C4-2B (cell line): ENCODE measurements around the gene SLC8A3.

Source experiments
- H3K27ac ChIP-seq: fragments of 450-650 bp; 2 replicates; pipeline ENCODE4 v1.5.1; 2017
- CTCF ChIP-seq: fragments of 450-650 bp; conservative IDR thresholded peaks from 2 replicates; pipeline ENCODE4 v1.5.1; 2017; ENCODE audit warnings: mild to moderate bottlenecking
- ZFX ChIP-seq: fragments of 450-650 bp; IDR thresholded peaks from 2 replicates; pipeline ENCODE4 v1.6.1; 2017

The SLC8A3 gene

GRCh38 chr14:70052990-70053389 is 135.8 kb downstream of the SLC8A3 start:
- TF ChIP-seq CTCF = no peak
- TF ChIP-seq ZFX = no peak
- H3K27ac ChIP-seq = no peak overlapping the region

- no peak for TF ChIP-seq CTCF
- no peak for TF ChIP-seq ZFX
- H3K27ac ChIP-seq = no peak overlapping the region
Observed at GRCh38 chr14:70050136-70050535, 138.6 kb downstream of the SLC8A3 start.

- no peak overlapping the region for H3K27ac ChIP-seq
- no peak for TF ChIP-seq ZFX
- no peak for TF ChIP-seq CTCF
Observed at GRCh38 chr14:70049605-70050004, 139.1 kb downstream of the SLC8A3 start.

- H3K27ac ChIP-seq = peak overlapping the region; percentile 33; the same call in 1 of the 2 replicates
- TF ChIP-seq CTCF (no peak), ZFX (no peak)
Observed at GRCh38 chr14:70048313-70048654, 140.5 kb downstream of the SLC8A3 start.

- H3K27ac ChIP-seq = peak overlapping the region; percentile 50; the same call in 1 of the 2 replicates
- TF ChIP-seq CTCF = no peak
- TF ChIP-seq ZFX = no peak
Observed at GRCh38 chr14:70047598-70048312, 141.0 kb downstream of the SLC8A3 start.

- TF ChIP-seq CTCF (peak; percentile 95), ZFX (no peak)
- H3K27ac ChIP-seq = peak overlapping the region; percentile 20; the same call in 1 of the 2 replicates
Observed at GRCh38 chr14:70045844-70046535, 142.8 kb downstream of the SLC8A3 start.

- TF ChIP-seq ZFX (no peak), CTCF (no peak)
- no peak overlapping the region for H3K27ac ChIP-seq
Observed at GRCh38 chr14:70045310-70045709, 143.4 kb downstream of the SLC8A3 start.
